Measurements from ENCODE around the gene TTF1.

DNA sequence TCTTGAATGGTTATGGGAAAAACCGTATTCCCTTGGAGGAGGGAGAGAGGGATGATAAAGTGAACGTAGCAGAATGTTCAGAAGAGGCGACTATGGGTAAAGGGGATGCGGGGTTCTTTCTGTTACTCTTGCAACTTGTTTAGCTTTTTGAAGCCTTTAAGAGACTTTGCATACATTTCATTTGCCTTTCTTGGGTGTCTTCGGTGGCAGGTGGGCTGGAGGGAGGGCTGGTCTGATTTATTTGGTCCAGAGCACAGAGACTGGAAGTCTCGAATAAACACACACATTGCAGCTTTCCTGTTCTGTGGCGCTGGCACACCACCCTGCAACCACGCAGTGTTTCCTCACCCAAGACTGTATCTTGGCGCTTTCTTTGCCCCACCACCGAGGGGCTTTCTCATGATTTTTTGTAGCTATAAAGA, 23.2 kb downstream of the TTF1 start:
- TF ChIP-seq CREB5 (CRISPR knock-in tag; IDR thresholded peaks at IDR 0.05; ENCODE audit: low read depth), result no peak
- TF ChIP-seq, protein P1, sequence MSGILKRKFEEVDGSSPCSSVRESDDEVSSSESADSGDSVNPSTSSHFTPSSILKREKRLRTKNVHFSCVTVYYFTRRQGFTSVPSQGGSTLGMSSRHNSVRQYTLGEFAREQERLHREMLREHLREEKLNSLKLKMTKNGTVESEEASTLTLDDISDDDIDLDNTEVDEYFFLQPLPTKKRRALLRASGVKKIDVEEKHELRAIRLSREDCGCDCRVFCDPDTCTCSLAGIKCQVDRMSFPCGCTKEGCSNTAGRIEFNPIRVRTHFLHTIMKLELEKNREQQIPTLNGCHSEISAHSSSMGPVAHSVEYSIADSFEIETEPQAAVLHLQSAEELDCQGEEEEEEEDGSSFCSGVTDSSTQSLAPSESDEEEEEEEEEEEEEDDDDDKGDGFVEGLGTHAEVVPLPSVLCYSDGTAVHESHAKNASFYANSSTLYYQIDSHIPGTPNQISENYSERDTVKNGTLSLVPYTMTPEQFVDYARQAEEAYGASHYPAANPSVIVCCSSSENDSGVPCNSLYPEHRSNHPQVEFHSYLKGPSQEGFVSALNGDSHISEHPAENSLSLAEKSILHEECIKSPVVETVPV (CRISPR knock-in tag; IDR thresholded peaks at IDR 0.05), result no peak
- TF ChIP-seq PATZ1 (CRISPR knock-in tag; IDR thresholded peaks at IDR 0.05; ENCODE audit: borderline replicate concordance), result no peak
- no peak for TF ChIP-seq GLIS3 (CRISPR knock-in tag; IDR thresholded peaks at IDR 0.05)
- no peak for TF ChIP-seq ZNF565 (CRISPR knock-in tag; conservative IDR thresholded peaks at IDR 0.05; ENCODE audit: low read depth)

Data from SK-N-SH treated with all-trans-retinoic acid at 6 μM for 48 hours (cell line).